SU-DHL-6 (cell line): ENCODE results near the gene H2AZ2.
"Not testable (repeated sequence)": the region's sequence is repeated elsewhere in the genome, so short reads cannot be mapped to it uniquely, and the experiment has no call there.

Experiments
- H2AFZ ChIP-seq: fragments of 200-600 bp; sonication (generic); 2 replicates; pipeline ENCODE4 v1.6.1; 2014; ENCODE audit warnings: low read depth, mild to moderate bottlenecking, moderate library complexity, mixed read lengths, antibody characterized with exemption, low read length; ENCODE audit not compliant: severe bottlenecking
- H3F3A ChIP-seq: fragments of 200-600 bp; shearing (Covaris generic); 2 replicates; pipeline ENCODE4 v1.6.0; 2016; ENCODE audit warnings: antibody characterized with exemption, mild to moderate bottlenecking; ENCODE audit not compliant: insufficient read depth
- H3K27ac ChIP-seq: fragments of 200-600 bp; sonication (generic); 2 replicates; pipeline ENCODE4 v1.5.1; 2016; ENCODE audit warnings: low read depth, mild to moderate bottlenecking, low read length, moderate library complexity, mixed read lengths
- H3K27me3 ChIP-seq: fragments of 200-600 bp; sonication (generic), shearing (Covaris generic); 2 replicates; pipeline ENCODE4 v1.6.0; 2014; ENCODE audit warnings: mild to moderate bottlenecking, low read length
- H3K36me3 ChIP-seq: fragments of 200-600 bp; sonication (generic); 2 replicates; pipeline ENCODE4 v1.6.1; 2014; ENCODE audit warnings: mild to moderate bottlenecking, low read length, mixed read lengths
- H3K4me2 ChIP-seq: fragments of 300-600, 200-600 bp; shearing (Covaris generic), sonication (generic); 2 replicates; pipeline ENCODE4 v1.6.0; 2014; ENCODE audit warnings: low read length, low read depth, mild to moderate bottlenecking; ENCODE audit not compliant: poor library complexity, severe bottlenecking
- H3K4me3 ChIP-seq: fragments of 200-600 bp; sonication (generic); 2 replicates; pipeline ENCODE4 v1.5.1; 2014; ENCODE audit warnings: antibody characterized with exemption, low read length, mild to moderate bottlenecking, mixed read lengths; ENCODE audit not compliant: insufficient read depth, poor library complexity, severe bottlenecking
- H3K79me2 ChIP-seq: fragments of 200-600 bp; sonication (generic); 2 replicates; pipeline ENCODE4 v1.6.1; 2014; ENCODE audit warnings: mild to moderate bottlenecking, low read length, moderate library complexity; ENCODE audit not compliant: insufficient read depth
- H3K9ac ChIP-seq: fragments of 200-600 bp; sonication (generic); 2 replicates; pipeline ENCODE4 v1.7.0; 2014; ENCODE audit warnings: mild to moderate bottlenecking, low read length
- H3K9me2 ChIP-seq: fragments of 200-600 bp; sonication (generic); replicated peaks from 2 replicates; pipeline ENCODE4 v1.6.1; 2014; ENCODE audit warnings: low read length; ENCODE audit not compliant: insufficient read depth
- H3K9me3 ChIP-seq: fragments of 200-600 bp; sonication (generic); 2 replicates; pipeline ENCODE4 v1.6.1; 2014; ENCODE audit warnings: low read length, mixed read lengths; ENCODE audit not compliant: insufficient read depth
- H4K20me1 ChIP-seq: fragments of 200-600 bp; sonication (generic); 2 replicates; pipeline ENCODE4 v1.6.1; 2014; ENCODE audit warnings: low read depth, mild to moderate bottlenecking, antibody characterized with exemption, low read length, moderate library complexity, mixed read lengths
- CTCF ChIP-seq: fragments of 200-600 bp; sonication (generic); IDR thresholded peaks from one replicate; pipeline ENCODE4 v1.5.1; 2017; ENCODE audit warnings: antibody characterized with exemption, mild to moderate bottlenecking, low read length, moderate library complexity; ENCODE audit not compliant: insufficient read depth, poor library complexity, severe bottlenecking
- EZH2phosphoT487 ChIP-seq: fragments of 200-600 bp; sonication (generic), shearing (Covaris generic); conservative IDR thresholded peaks from 2 replicates; pipeline ENCODE4 v1.6.1; 2018; ENCODE audit warnings: mild to moderate bottlenecking, antibody characterized with exemption, low read length, moderate library complexity, mixed read lengths

H2AZ2 gene

DNA sequence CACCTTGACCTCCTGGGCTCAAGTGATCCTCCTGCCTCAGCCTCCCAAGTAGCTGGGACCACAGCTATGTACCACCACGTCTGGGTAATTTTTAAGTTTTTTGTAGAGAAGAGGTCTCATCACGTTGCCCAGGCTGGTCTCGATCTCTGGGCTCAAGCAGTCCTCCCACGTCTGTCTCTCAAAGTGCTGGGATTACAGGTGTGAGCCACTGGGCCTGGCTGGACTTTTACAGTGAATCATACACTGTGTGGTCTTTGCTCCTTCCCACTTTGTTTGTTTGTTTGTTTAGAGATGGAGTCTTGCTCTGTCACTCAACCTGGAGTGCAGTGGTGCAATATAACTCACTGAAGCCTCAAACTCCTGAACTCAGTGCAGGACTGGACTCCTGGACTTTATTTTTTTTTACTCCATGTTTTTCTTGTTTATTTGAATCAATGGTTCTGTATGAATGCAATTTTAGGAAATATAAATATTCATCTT is 38.9 kb downstream of the H2AZ2 start:
- no peaks in the 10 kb centered on the region for H4K20me1 ChIP-seq
- H2AFZ ChIP-seq: no peak overlapping the region
- H3K27me3 ChIP-seq: no peaks in the 10 kb centered on the region
- H3K4me2 ChIP-seq: no peak overlapping the region
- H3F3A ChIP-seq: peaks cover 38% of the 10 kb centered on the region
- H3K9me3 ChIP-seq: no peaks in the 10 kb centered on the region
- H3K4me3 ChIP-seq: no peak overlapping the region
- no peak overlapping the region for H3K9ac ChIP-seq
- no peaks in the 10 kb centered on the region for H3K79me2 ChIP-seq
- TF ChIP-seq CTCF (no peak), EZH2phosphoT487 (no peak)
- H3K27ac ChIP-seq: no peak overlapping the region
- H3K36me3 ChIP-seq: no peaks in the 10 kb centered on the region
- H3K9me2 ChIP-seq: no peaks in the 10 kb centered on the region

- Histone ChIP-seq H3K79me2 (no peaks in the 10 kb centered on the region), H3K9me2 (no peaks in the 10 kb centered on the region), H3F3A (peaks cover 61% of the 10 kb centered on the region), H3K27ac (no peak overlapping the region), H3K27me3 (no peaks in the 10 kb centered on the region), H3K9me3 (no peaks in the 10 kb centered on the region), H4K20me1 (peaks cover 16% of the 10 kb centered on the region), H2AFZ (no peak overlapping the region), H3K4me2 (no peak overlapping the region), H3K36me3 (peaks cover 23% of the 10 kb centered on the region; the same call in 1 of the 2 replicates), H3K4me3 (no peak overlapping the region), H3K9ac (no peak overlapping the region)
- no peak for TF ChIP-seq EZH2phosphoT487
- TF ChIP-seq CTCF: no peak
Observed at GRCh38 chr7:44805950-44806349, 41.9 kb downstream of the H2AZ2 start.

- not testable (repeated sequence) for H3K27ac ChIP-seq, H3K4me3 ChIP-seq, H3K9me3 ChIP-seq, H3K4me2 ChIP-seq, H2AFZ ChIP-seq, H3K27me3 ChIP-seq, H3K9ac ChIP-seq, H3K9me2 ChIP-seq
- peaks cover 15% of the 10 kb centered on the region for H3K79me2 ChIP-seq
- H3K36me3 ChIP-seq: peaks cover 40% of the 10 kb centered on the region
- peaks cover 33% of the 10 kb centered on the region for H4K20me1 ChIP-seq
- peaks cover 79% of the 10 kb centered on the region for H3F3A ChIP-seq
Observed at GRCh38 chr7:44803828-44804519, 43.9 kb downstream of the H2AZ2 start.

- peaks cover 46% of the 10 kb centered on the region for H4K20me1 ChIP-seq
- TF ChIP-seq EZH2phosphoT487 (no peak), CTCF (no peak)
- H3K4me2 ChIP-seq: no peak overlapping the region
- H3K9me3 ChIP-seq: no peaks in the 10 kb centered on the region
- no peak overlapping the region for H3K9ac ChIP-seq
- no peaks in the 10 kb centered on the region for H3K27me3 ChIP-seq
- H3K27ac ChIP-seq: no peak overlapping the region
- peaks cover 86% of the 10 kb centered on the region for H3F3A ChIP-seq
- peaks cover 52% of the 10 kb centered on the region for H3K36me3 ChIP-seq
- H3K4me3 ChIP-seq: no peak overlapping the region
- H3K9me2 ChIP-seq: no peaks in the 10 kb centered on the region
- H3K79me2 ChIP-seq: peaks cover 30% of the 10 kb centered on the region
- no peak overlapping the region for H2AFZ ChIP-seq
Observed at GRCh38 chr7:44802418-44803025, 45.4 kb downstream of the H2AZ2 start.
